Naive thymus-derived CD4-positive, alpha-beta T cell (primary cell): Measurements from ENCODE around the gene INPP5E. TPM values are rescaled to one million over a fixed set of nuclear protein-coding genes. Genes with fewer than 3 reads are reported as not detected.
A peak's percentile ranks its signal among the peaks of the same experiment; 100 is the strongest.

Experiments
- ATAC-seq: fragments of 150-1000 bp; cut with Tn5 transposase; 2 replicates; pipeline ENCODE4 v1.10.0; 2021; ENCODE audit warnings: mild to moderate bottlenecking, moderate library complexity
- CTCF ChIA-PET: fragments of 350-600 bp; sonication (Branson Sonifier 250); formaldehyde crosslinking; loops from one replicate; lab custom pipeline; 2021; ENCODE audit warnings: antibody characterized with exemption; lab: Charles Lee
- POLR2A ChIA-PET: fragments of 350-600 bp; sonication (Branson Sonifier 250); formaldehyde crosslinking; loops from one replicate; lab custom pipeline; 2021; ENCODE audit warnings: antibody characterized with exemption, inconsistent platforms; lab: Charles Lee
- DNase-seq, 9 donors: peaks; one replicate each; pipeline versions ENCODE4 v3.0.0 to v3.0.0-alpha.2; 2020 to 2022; ENCODE audit warnings: mixed read lengths in 1 of 9
- H3K27ac ChIP-seq: one replicate; pipeline ENCODE4 v1.7.0; 2013; ENCODE audit warnings: mild to moderate bottlenecking, low read depth, low read length, moderate library complexity
- H3K27me3 ChIP-seq, 2 donors: one replicate each; pipeline ENCODE4 v1.7.0; 2013; ENCODE audit warnings: low read length in 2 of 2, mild to moderate bottlenecking in 2 of 2, moderate library complexity in 2 of 2; ENCODE audit not compliant: control insufficient read depth in 2 of 2, insufficient read depth in 2 of 2
- H3K36me3 ChIP-seq, 3 experiments: 1 replicate in 2 of 3; 2 replicates in 1 of 3; pipeline ENCODE4 v1.7.0; 2013; ENCODE audit warnings: low read length in 3 of 3, mild to moderate bottlenecking in 3 of 3, moderate library complexity in 1 of 3; ENCODE audit not compliant: insufficient read depth in 3 of 3, control insufficient read depth in 2 of 3
- H3K4me1 ChIP-seq, 2 donors: one replicate each; pipeline ENCODE4 v1.7.0; 2013; ENCODE audit warnings: low read length in 2 of 2, mild to moderate bottlenecking in 2 of 2, moderate library complexity in 1 of 2; ENCODE audit not compliant: control insufficient read depth in 2 of 2, insufficient read depth in 2 of 2
- H3K4me3 ChIP-seq: 2 replicates; pipeline ENCODE4 v1.7.0; 2013; ENCODE audit warnings: mild to moderate bottlenecking, low read length
- H3K9me3 ChIP-seq, 3 experiments: 1 replicate in 2 of 3; 2 replicates in 1 of 3; pipeline ENCODE4 v1.7.0; 2013; ENCODE audit warnings: low read length in 3 of 3; ENCODE audit not compliant: control insufficient read depth in 2 of 3
- H3K27ac Mint-ChIP-seq, 9 donors: one replicate each; pipeline ENCODE4 v1.8.0; 2020 to 2022; ENCODE audit warnings: mixed read lengths in 9 of 9, mild to moderate bottlenecking in 8 of 9, moderate library complexity in 5 of 9, inconsistent platforms in 2 of 9
- H3K27me3 Mint-ChIP-seq, 5 donors: one replicate each; pipeline ENCODE4 v1.8.0; 2021 to 2022; ENCODE audit warnings: mixed read lengths in 5 of 5, mild to moderate bottlenecking in 1 of 5
- H3K36me3 Mint-ChIP-seq, 5 donors: one replicate each; pipeline ENCODE4 v1.8.0; 2020 to 2022; ENCODE audit warnings: mixed read lengths in 5 of 5, mild to moderate bottlenecking in 3 of 5, inconsistent platforms in 1 of 5
- H3K4me1 Mint-ChIP-seq, 7 donors: one replicate each; pipeline ENCODE4 v1.8.0; 2020 to 2022; ENCODE audit warnings: mixed read lengths in 7 of 7, mild to moderate bottlenecking in 3 of 7, inconsistent platforms in 1 of 7
- H3K4me3 Mint-ChIP-seq, 10 donors: one replicate each; pipeline ENCODE4 v1.8.0; 2020 to 2022; ENCODE audit warnings: mild to moderate bottlenecking in 10 of 10, mixed read lengths in 10 of 10, moderate library complexity in 6 of 10, inconsistent platforms in 2 of 10
- H3K9me3 Mint-ChIP-seq, 11 donors: one replicate each; pipeline ENCODE4 v1.8.0; 2020 to 2022; ENCODE audit warnings: mixed read lengths in 11 of 11, mild to moderate bottlenecking in 4 of 11, inconsistent platforms in 1 of 11, moderate library complexity in 1 of 11
- intact Hi-C, 2 donors: fragments of 100-400 bp; cut with micrococcal nuclease; formaldehyde crosslinking; loops; one replicate each; pipeline ENCODE4 v1.15.1; 2023
- polyA plus RNA-seq, 2 donors: library from polyadenylated mRNA; unstranded; fragments of 300-500 nt; fragmentation: Illumina TruSeq; gene quantifications; one replicate each; pipeline ENCODE4 v1.2.3, GENCODE V29; 2021
- total RNA-seq, 6 experiments: library from RNA in 5 of 6; stranded (reverse) in 5 of 6; gene quantifications; 1 replicate in 5 of 6; 2 replicates in 1 of 6; pipeline ENCODE4 v1.2.3 and lab custom pipeline; 2021 to 2026

Gene INPP5E
- total and polyA plus RNA-seq, 7 experiments from 2014 or later = 2.3 to 23.8 (median 17.9) TPM

DNA sequence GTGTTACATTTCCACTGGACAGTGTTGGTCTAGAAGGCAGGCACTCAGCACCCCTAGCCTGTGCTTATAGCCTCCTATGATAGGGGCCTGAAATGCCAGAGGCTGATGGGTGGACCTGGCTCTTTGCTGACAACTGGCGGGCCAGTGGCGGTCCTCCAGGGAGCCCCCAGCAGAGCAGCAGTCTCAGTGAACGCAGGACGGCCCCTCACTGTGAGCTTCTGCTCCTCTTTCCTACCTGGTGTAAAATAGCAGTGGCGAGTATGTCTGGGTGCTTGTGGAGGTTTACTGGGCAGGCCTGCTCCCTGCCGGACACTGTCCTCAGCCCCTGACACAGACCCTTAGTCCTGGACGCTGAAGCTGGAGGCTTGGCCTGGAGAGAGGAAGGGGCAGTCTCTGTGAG is 46.5 kb upstream of the INPP5E start:
- Mint-ChIP-seq H3K27ac (no peak overlapping the region), H3K4me3 (no peak overlapping the region), H3K36me3 (no peaks in the 10 kb centered on the region), H3K4me1 (peaks cover 14 to 22% (median 18%) of the 10 kb centered on the region in 7 donors), H3K9me3 (no peaks in the 10 kb centered on the region), H3K27me3 (no peaks in the 10 kb centered on the region)
- no peaks in the 10 kb centered on the region for H3K27me3 ChIP-seq
- intact Hi-C loops = no loop called here
- DNase-seq (no peak), ATAC-seq (no peak)
- ChIA-PET CTCF (interaction anchor here (0.9 to 7.4 kb wide), 7 partner anchors 47 to 161 kb away, joined by 3 to 75 read pairs (median 7); no protein-coding TSS in a partner anchor), POLR2A (interaction anchor here (1.5 kb wide), 1 partner anchor 143 kb away, joined by 4 read pairs; no protein-coding TSS in a partner anchor)
- H3K9me3 ChIP-seq = no peaks in the 10 kb centered on the region
- no peak overlapping the region for H3K27ac ChIP-seq
- H3K4me3 ChIP-seq = no peak overlapping the region
- no peaks in the 10 kb centered on the region for H3K36me3 ChIP-seq
- H3K4me1 ChIP-seq = peaks cover 14 to 22% of the 10 kb centered on the region in 2 donors

DNA sequence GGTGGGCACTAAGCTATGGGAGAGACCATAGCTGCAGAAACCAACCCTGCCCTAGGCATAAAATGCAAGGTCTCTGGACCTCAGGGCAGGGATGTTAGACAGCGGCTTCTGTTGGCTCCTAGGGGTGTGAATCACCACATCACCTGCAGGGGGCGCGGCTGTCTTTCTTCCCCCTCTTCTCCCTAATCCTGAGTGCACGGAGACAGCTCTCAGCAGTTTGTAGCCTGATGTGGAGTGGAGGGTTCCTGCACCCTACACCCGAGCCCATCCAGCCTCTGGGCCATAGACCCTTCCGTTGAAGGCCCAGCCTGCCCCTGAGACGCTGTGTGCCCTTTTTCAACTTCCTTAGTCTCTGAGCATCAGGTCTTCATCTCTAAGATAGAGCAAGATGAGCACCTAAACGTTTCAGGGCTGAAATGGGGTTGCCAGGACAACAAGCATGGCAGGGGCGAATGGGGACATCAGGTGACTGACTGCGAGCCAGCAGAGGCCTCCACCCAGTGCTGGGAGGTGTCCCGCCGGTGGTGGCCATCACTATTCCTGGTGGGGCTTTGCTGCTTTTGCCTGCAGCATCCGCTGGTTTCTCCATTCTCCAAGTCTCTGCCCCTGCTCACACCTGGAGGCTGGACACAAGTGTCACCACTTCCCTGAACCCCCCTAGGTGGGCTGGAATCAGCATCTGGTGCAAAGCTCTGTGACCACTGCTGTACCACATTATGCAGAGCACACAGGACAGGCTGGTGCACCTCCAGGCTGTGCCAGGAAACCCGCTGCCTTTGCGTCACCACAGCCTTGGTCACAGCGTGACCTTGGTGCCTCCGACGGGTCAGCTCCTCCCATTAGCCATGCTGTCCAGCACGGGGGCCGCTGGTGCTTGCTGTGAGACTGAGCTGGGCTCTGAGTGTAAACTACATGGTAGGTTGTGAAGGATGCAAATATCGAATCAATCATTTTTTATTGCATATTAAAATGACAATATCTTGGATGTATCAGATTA is 45.7 kb upstream of the INPP5E start:
- ATAC-seq = no peak
- ChIA-PET POLR2A (interaction anchor here (0.7 to 1.8 kb wide), 5 partner anchors 10 to 243 kb away, joined by 3 to 8 read pairs (median 4); no protein-coding TSS in a partner anchor), CTCF (interaction anchor here (1.1 to 7.4 kb wide), 7 partner anchors 48 to 162 kb away, joined by 3 to 75 read pairs (median 7); no protein-coding TSS in a partner anchor)
- no peaks in the 10 kb centered on the region for H3K36me3 ChIP-seq
- H3K27ac Mint-ChIP-seq = peak overlapping the region; percentile 25 to 85 (median 69)
- H3K9me3 Mint-ChIP-seq = no peaks in the 10 kb centered on the region
- peaks cover 18 to 23% of the 10 kb centered on the region in 2 donors for H3K4me1 ChIP-seq
- DNase-seq = peak; percentile 68 to 86 (median 79)
- H3K4me3 ChIP-seq = no peak overlapping the region
- intact Hi-C loops = loop anchor here (1.0 kb wide), 5 partner anchors 159 to 299 kb away; no protein-coding TSS in a partner anchor
- H3K4me3 Mint-ChIP-seq = peak overlapping the region; percentile 49 to 73 (median 60)
- peaks cover 16 to 29% (median 23%) of the 10 kb centered on the region in 7 donors for H3K4me1 Mint-ChIP-seq
- no peak overlapping the region for H3K27ac ChIP-seq
- no peaks in the 10 kb centered on the region for H3K27me3 Mint-ChIP-seq
- H3K36me3 Mint-ChIP-seq = no peaks in the 10 kb centered on the region
- H3K27me3 ChIP-seq = no peaks in the 10 kb centered on the region
- H3K9me3 ChIP-seq = no peaks in the 10 kb centered on the region

GRCh38 chr9:136484153-136485048 is 44.8 kb upstream of the INPP5E start:
- peak overlapping the region; percentile 97 for H3K27ac ChIP-seq
- peak overlapping the region; percentile 25 to 85 (median 69) for H3K27ac Mint-ChIP-seq
- H3K4me1 ChIP-seq = peaks cover 20 to 30% of the 10 kb centered on the region in 2 donors

DNA sequence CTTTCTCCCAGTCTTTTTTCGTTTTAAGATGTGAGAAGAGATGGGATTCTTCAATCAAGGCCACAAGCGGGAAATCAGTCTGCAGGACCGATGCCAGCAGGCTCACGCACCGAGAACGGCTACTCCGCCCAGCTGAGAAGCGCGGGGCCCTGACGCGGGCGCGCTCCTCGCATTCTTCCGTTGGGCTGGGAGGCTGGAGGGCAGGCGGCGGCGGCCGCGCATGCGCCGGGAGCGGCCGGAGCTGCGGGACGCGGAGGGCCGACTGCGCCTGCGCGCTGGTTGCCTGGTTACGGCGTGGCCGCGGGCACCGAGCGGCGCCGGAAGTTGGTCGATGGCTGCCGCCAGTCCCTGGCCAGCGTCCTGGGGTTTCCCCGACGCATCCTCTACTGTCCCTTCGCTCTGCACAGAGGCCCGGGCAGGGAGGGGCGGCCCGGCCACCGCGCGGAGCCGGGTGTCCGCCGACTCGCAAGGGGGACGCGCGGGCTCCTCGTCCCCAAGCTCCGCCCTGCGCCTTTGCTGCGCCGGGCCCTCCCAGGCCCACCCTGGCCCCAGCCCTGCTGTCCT is 44.0 kb upstream of the INPP5E start:
- H3K4me3 Mint-ChIP-seq = peak overlapping the region; percentile 82 to 99 (median 97)
- POLR2A ChIA-PET = interaction anchor here (0.6 to 1.6 kb wide), 8 partner anchors 50 to 244 kb away, joined by 3 to 8 read pairs (median 4); partner anchors contain the start of gene DNLZ
- no peaks in the 10 kb centered on the region for H3K27me3 ChIP-seq
- H3K4me1 ChIP-seq = peaks cover 20 to 30% of the 10 kb centered on the region in 2 donors
- intact Hi-C loops = loop anchor here (1.0 to 5.0 kb wide), 23 partner anchors 44 to 1069 kb away; partner anchors contain the start of genes DNLZ (in 2 of the 2), ENTR1 (in 2 of the 2), MRPL41 (in 2 of the 2) and NOTCH1 (in 2 of the 2)
- H3K9me3 Mint-ChIP-seq = no peaks in the 10 kb centered on the region
- peak; percentile 89 to 99 (median 97) for DNase-seq
- peak; percentile 63 for ATAC-seq
- peak overlapping the region; percentile 97 for H3K27ac ChIP-seq
- H3K36me3 Mint-ChIP-seq = peaks cover 0 to 4% (median 0%) of the 10 kb centered on the region in 5 donors
- no peaks in the 10 kb centered on the region for H3K9me3 ChIP-seq
- H3K27ac Mint-ChIP-seq = peak overlapping the region; percentile 86 to 99 (median 98)
- H3K27me3 Mint-ChIP-seq = no peaks in the 10 kb centered on the region
- peaks cover 21 to 43% (median 36%) of the 10 kb centered on the region in 7 donors for H3K4me1 Mint-ChIP-seq
- H3K36me3 ChIP-seq = no peaks in the 10 kb centered on the region
- peak overlapping the region; percentile 93 for H3K4me3 ChIP-seq
- CTCF ChIA-PET = interaction anchor here (1.7 to 7.4 kb wide), 3 partner anchors 144 to 151 kb away, joined by 4 to 75 read pairs (median 55); no protein-coding TSS in a partner anchor

More at GRCh38 chr9:136484153-136485048, 44.8 kb upstream of the INPP5E start:
- ChIA-PET CTCF (interaction anchor here (1.7 to 7.4 kb wide), 4 partner anchors 55 to 150 kb away, joined by 4 to 75 read pairs (median 36); no protein-coding TSS in a partner anchor), POLR2A (interaction anchor here (0.6 to 1.8 kb wide), 10 partner anchors 9 to 244 kb away, joined by 3 to 8 read pairs (median 4); partner anchors contain the start of gene DNLZ)
- no peaks in the 10 kb centered on the region for H3K9me3 Mint-ChIP-seq
- intact Hi-C loops = loop anchor here (1.0 to 5.0 kb wide), 10 partner anchors 160 to 1068 kb away; partner anchors contain the start of genes MAN1B1 (in 1 of the 2), MRPL41 (in 1 of the 2), PNPLA7 (in 1 of the 2) and UBAC1 (in 1 of the 2)
- ATAC-seq (no peak), DNase-seq (peak in 8 of 9 donors; percentile 10 to 33 (median 17))
- H3K36me3 Mint-ChIP-seq = peaks cover 0 to 3% (median 0%) of the 10 kb centered on the region in 5 donors
- no peaks in the 10 kb centered on the region for H3K27me3 Mint-ChIP-seq
- peaks cover 21 to 37% (median 30%) of the 10 kb centered on the region in 7 donors for H3K4me1 Mint-ChIP-seq
- no peaks in the 10 kb centered on the region for H3K36me3 ChIP-seq
- no peaks in the 10 kb centered on the region for H3K9me3 ChIP-seq
- H3K4me3 ChIP-seq = peak overlapping the region; percentile 93
- H3K4me3 Mint-ChIP-seq = peak overlapping the region; percentile 49 to 73 (median 60)
- no peaks in the 10 kb centered on the region for H3K27me3 ChIP-seq

DNA sequence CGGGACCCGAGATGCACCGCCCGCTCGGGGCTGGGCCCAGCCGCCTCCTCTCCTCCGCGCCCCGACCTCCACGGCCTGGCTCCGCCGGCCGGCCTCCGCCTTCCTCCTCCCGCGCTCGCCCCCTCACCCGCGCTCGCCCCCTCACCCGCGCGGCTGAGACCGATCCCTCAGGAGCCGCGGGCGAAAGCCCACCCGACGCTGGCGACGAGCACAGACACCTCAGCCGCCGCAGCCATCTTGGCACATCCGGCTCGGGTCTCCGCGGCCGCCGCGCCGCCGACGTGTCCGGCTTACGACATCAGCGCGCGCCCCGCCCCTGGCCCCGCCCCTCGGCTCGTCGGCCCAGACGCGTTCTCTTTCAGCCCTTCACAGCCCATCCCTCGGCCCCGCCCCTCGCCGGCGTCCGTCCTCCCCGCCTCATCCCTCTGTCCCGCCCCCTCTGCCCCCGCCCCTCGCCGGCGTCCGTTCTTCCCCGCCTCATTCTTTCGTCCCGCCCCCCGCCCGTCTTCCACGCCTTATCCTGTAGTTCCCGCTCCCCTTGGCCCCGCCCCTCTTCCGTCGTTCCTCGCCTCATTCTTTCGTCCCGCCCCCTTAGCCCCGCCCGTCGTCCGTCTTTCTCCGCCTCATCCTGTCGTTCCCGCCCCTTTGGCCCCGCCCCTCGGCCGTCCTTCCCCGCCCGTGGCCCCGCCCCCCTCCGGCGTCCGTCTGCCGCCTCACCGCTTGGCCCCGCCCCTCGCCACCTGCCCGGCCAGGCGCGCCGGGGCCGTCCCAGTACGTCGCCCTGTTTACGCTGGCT is 43.3 kb upstream of the INPP5E start, which contains the start of gene SEC16A:
TSS of gene SEC16A (minus strand) at position 248 of the 796 bp plus-strand sequence. CDS start 5,425 bp downstream, outside the sequence.
- Histone ChIP-seq H3K4me1 (peaks cover 17 to 30% of the 10 kb centered on the region in 2 donors), H3K4me3 (peak within 1 kb of the TSS; percentile 93), H3K27ac (peak within 1 kb of the TSS; percentile 97), H3K9me3 (no peaks in the 10 kb centered on the region), H3K27me3 (no peaks in the 10 kb centered on the region), H3K36me3 (peaks cover 0 to 3% (median 0%) of the 10 kb centered on the region in 3 experiments)
- intact Hi-C loops = loop anchor here (1.0 to 5.0 kb wide), 23 partner anchors 44 to 1069 kb away; partner anchors contain the start of genes DNLZ (in 2 of the 2), ENTR1 (in 2 of the 2), INPP5E (in 2 of the 2) and MRPL41 (in 2 of the 2)
- DNase-seq (peak; percentile 97 to 100 (median 99)), ATAC-seq (peak; percentile 85)
- H3K27ac Mint-ChIP-seq = peak within 1 kb of the TSS; percentile 86 to 99 (median 98)
- POLR2A ChIA-PET = interaction anchor here (0.7 to 1.6 kb wide), 7 partner anchors 51 to 245 kb away, joined by 3 to 8 read pairs (median 4); partner anchors contain the start of gene DNLZ
- CTCF ChIA-PET = interaction anchor here (7.4 kb wide), 1 partner anchor 149 kb away, joined by 55 read pairs; no protein-coding TSS in a partner anchor
- no peaks in the 10 kb centered on the region for H3K9me3 Mint-ChIP-seq
- H3K4me3 Mint-ChIP-seq = peak within 1 kb of the TSS; percentile 86 to 99 (median 97)
- H3K27me3 Mint-ChIP-seq = no peaks in the 10 kb centered on the region
- H3K4me1 Mint-ChIP-seq = peaks cover 20 to 47% (median 39%) of the 10 kb centered on the region in 7 donors
- peaks cover 0 to 4% (median 3%) of the 10 kb centered on the region in 5 donors for H3K36me3 Mint-ChIP-seq
